HG02642 (cell line): ENCODE measurements around the gene DCT.

Source experiments
- ATAC-seq: cut with Tn5 transposase; IDR thresholded peaks from one replicate; pipeline ENCODE4 v1.9.1; 2021; ENCODE audit warnings: mild to moderate bottlenecking; ENCODE audit not compliant: unreplicated experiment, poor library complexity

DCT gene

GRCh38 chr13:94455414-94455813 is 24.1 kb downstream of the DCT start:
- no peak for ATAC-seq

GRCh38 chr13:94454906-94455305 is 24.6 kb downstream of the DCT start:
- no peak for ATAC-seq

- no peak for ATAC-seq
Measured at GRCh38 chr13:94454334-94454733, 25.1 kb downstream of the DCT start.

GRCh38 chr13:94444826-94445225 is 34.7 kb downstream of the DCT start:
- no peak for ATAC-seq

GRCh38 chr13:94435604-94436226 is 43.8 kb downstream of the DCT start:
- peak; percentile 61 for ATAC-seq

GRCh38 chr13:94433055-94433961 is 46.2 kb downstream of the DCT start:
- ATAC-seq = peak; percentile 64

- no peak for ATAC-seq
Measured at GRCh38 chr13:94431987-94432386, 47.5 kb downstream of the DCT start.

GRCh38 chr13:94431574-94431973 is 47.9 kb downstream of the DCT start:
- ATAC-seq = no peak

- no peak for ATAC-seq
Measured at GRCh38 chr13:94427313-94427953, 52.0 kb downstream of the DCT start.

- no peak for ATAC-seq
Measured at GRCh38 chr13:94419925-94420305, 59.6 kb downstream of the DCT start.

- ATAC-seq = peak; percentile 76
Measured at GRCh38 chr13:94419304-94419924, 60.1 kb downstream of the DCT start.

- ATAC-seq = no peak
Measured at GRCh38 chr13:94417294-94417693, 62.2 kb downstream of the DCT start.

- no peak for ATAC-seq
Measured at GRCh38 chr13:94416454-94417080, 62.9 kb downstream of the DCT start.

GRCh38 chr13:94415500-94416237 is 63.8 kb downstream of the DCT start:
- no peak for ATAC-seq

GRCh38 chr13:94414708-94415107 is 64.8 kb downstream of the DCT start:
- ATAC-seq = no peak

- ATAC-seq = no peak
Measured at GRCh38 chr13:94414141-94414540, 65.3 kb downstream of the DCT start.

GRCh38 chr13:94413598-94413944 is 65.9 kb downstream of the DCT start:
- ATAC-seq = no peak

GRCh38 chr13:94412870-94413597 is 66.4 kb downstream of the DCT start:
- ATAC-seq = no peak

- ATAC-seq = no peak
Measured at GRCh38 chr13:94411747-94412146, 67.7 kb downstream of the DCT start.
